NCI-H748 (cell line): ENCODE measurements around the gene CCNA2.

Experiments
- DNase-seq: peaks from one replicate; lab custom pipeline; 2025; ENCODE audit not compliant: unreplicated experiment; lab: John Stamatoyannopoulos, UW

Gene CCNA2

DNA sequence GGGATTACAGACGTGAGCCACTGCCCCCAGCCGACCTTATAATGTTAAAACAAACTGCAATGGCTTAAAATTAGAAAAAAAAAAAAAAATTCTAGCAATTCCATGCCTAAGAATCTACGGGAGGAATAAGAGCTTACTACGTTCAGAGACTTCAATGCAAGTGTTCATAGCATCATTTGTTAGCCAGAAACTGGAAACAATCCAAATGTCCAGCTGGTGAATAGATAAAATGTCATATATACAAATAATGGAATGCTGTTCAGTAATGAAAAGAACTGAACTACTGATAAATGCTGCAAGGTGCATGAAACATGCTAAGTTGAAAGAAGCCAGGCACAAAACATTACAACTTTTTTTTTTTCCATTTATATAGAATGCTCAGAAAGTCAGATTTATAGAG, 17.3 kb downstream of the CCNA2 start:
- DNase-seq = no peak

DNA sequence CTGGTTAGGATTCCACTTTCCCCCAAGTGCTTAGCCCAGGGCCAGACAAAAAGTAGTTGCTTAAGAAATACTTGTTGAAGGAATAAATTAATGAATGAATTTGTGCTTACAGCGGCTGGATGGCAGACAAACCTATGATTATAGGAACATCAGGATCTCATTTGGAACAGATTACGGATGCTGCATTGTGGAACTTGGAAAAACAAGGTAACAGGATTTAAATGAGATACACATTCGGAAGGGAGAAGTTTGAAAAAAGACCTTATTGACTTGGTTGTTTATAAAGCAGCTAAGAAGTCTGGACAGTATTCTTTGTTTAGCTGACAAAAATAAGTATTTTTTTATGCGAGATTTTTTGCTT, 22.0 kb downstream of the CCNA2 start:
- no peak for DNase-seq

DNA sequence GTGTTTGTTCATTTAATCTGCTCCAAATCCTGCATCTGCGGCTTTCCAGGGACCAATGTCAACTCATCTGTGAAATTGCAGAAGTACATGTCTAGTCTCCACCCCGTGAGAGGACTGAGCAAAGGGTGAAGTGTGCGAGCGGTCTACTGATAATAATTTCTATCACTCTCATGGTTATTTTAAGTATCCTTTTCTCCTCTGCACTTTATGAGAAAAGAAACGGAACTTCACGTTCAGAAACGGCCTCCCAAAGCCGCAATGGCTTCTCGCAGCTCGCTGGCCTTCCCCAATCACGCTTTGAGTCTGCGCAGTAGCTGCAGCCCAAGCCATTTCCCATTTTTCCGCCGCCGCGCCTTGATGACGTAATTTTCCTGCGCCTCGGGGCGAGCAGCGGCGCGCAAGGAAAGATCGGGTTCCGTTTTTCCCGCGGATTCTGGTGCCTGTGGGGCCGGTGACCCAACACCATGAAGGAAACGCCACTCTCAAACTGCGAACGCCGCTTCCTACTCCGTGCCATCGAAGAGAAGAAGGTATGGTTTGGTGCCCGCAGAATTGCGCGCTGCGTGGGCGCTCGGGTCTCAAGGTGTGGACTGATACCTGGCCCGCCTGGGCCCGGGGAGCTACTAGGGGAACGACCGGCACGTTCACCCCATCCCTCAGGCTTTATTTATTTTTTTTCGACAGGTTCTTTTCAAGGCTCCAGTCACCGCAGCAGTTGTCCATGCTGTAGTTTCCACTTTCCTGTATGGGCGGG, 22.5 kb downstream of the CCNA2 start, which contains the start of gene EXOSC9:
EXOSC9 (plus strand) TSS at position 363 of the 754 bp plus-strand sequence; CDS start at position 465, 102 bp downstream.
- DNase-seq = peak; percentile 91

DNA sequence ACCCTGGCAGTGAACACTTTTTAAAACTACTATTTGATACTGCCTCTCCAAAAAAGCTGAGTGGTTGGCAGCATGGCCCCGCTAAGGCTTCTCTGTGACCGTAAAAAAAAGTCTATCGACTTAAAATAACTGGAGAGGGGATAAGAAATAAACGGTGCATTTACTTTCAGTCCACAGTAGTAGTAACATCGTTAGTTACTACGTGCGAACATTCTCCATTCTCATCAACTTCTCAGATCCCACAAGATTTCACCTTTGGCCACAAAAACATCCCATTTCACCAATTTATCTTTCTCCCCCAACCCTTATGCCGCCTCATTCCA, 23.1 kb downstream of the CCNA2 start:
- no peak for DNase-seq

DNA sequence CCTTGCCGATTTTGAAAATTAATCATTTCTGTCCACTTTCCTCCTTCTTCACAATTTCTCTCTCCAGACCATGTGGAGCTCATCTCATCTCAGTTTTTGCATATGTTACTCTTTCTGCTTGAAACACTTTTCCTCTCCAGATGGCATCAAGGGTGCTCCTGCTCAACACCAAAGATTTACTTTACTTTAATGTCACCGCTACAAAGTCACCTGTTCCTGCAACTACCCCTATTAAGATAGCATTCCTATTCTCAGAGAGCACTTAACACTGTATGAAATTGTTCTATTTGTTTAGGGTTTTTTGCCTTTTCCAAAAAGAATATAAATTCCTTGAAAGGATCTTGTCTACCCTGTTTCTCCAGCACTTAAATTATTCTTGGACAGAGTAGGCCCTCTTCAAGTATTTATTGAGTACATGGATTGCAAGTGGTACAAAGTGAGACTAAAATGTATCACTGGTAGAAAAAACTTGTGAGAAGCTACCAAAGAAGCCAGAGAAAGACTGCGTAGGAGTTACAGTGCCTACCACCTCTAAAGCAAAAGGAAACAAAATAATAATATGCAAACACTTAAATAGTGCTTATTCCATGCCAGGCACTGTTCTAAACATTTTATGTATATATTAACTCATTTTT, 23.7 kb downstream of the CCNA2 start:
- DNase-seq = no peak

DNA sequence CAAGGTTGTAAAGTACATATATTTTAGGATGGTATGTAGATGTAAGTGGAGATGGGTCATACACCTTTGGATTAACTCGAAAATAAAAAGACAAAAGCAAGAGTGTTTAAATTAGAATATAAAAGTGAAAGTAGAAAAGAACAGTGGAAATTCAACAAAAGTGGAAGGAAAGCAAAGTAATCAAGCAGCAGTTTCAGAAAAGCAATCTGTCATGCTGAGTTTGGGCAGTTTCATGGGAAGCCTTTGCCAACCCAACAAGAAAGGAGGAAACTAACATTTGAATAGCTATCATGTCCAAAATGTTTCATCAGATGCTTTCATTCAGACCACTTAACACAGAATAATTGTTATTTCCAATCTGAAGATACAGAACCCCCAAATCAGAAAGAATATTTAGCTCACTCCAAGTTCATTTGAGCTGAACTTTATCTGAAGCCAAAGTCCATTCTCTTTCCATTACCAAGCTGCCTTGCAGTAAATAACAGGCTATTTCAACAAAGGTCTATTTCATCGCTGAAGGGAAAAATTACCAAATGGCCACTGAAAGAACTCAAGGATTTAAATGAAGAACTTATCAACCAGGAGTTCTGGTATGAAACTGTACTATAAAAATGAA, 24.4 kb downstream of the CCNA2 start:
- DNase-seq = no peak

DNA sequence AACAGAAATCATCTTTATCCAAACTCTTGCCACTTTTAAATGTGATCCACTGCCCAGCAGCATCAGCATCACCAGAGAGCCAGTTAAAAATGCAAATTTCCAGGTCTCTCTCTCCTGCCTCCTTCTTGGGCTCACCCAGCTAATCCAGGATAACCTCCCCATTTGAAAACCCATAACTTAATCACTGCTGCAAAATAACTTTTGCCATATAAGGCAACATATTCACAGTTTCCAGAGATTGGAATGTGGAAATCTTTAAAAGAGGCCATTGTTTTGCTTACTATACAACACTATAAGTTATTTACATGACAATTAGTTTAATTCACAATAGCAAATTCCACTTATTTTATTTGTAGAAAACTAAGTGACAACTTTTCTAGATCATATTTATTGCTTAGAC, 27.4 kb downstream of the CCNA2 start:
- DNase-seq = no peak

DNA sequence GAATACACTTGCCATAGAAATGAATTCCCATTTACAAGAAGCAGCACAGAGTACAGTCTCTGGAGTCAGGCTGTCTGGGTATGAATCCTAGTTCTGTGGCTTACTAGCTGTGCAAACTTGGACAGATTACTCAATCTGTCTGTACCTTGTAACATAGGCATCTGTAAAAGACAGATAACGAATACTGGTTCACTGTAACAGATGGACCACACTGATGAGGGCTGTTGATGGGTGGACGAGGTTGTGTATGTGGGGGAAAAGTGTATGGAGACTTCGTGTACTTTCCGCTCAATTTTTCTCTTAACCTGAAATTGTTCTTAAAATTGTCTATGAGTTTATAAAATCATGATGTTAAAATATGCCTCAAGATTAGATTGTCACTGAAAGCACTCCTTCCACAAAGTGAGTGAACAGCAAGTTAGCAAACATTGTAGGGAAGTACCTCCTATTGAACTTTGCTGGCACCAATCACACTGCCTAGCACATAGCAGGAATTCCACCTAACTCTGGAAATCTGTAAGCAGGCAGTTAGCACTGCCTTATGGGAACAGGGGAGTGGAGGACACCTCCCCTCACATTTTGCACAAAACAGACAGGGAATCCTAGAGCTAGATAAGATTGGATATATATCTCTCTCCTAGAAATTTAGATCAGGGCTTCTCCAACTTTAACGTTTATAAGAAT, 29.0 kb downstream of the CCNA2 start:
- DNase-seq = no peak

DNA sequence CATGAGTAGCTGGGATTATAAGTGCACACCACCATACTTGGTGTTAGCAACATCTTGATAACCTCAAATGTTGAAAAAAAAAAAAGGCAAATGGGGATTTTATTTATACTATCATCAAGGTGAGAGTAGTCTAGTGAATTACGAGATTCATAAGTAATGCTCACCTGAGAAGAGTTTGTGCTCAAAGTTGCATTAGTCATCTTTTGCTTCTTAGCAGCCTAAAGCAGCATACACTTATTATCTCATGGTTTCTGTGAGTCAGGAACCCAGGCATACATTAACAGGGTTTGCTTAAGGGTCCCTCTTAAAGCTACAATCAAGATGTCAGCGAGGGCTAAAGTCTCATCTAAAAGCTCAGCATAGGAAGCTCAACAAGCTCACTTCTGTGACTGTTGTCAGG, 30.7 kb downstream of the CCNA2 start:
- DNase-seq = no peak

DNA sequence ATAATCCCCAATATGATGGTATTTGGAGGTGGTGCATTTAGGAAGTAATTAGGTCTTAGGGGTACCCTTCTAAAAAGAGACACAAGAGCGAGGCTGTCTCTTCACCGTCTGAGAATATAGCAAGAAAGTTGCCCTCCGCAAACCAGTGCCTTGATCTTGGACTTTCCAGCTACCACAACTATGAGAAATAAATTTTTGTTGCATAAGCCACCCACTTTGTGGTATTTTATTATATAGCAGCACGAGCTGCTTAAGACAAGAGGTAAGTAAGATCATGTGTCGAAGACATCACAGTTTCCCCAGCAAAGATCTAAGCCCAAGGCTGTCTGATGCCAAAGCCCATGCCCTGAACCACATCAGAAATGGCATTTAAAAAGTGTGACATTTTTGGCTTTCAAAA, 32.2 kb downstream of the CCNA2 start:
- DNase-seq = no peak

DNA sequence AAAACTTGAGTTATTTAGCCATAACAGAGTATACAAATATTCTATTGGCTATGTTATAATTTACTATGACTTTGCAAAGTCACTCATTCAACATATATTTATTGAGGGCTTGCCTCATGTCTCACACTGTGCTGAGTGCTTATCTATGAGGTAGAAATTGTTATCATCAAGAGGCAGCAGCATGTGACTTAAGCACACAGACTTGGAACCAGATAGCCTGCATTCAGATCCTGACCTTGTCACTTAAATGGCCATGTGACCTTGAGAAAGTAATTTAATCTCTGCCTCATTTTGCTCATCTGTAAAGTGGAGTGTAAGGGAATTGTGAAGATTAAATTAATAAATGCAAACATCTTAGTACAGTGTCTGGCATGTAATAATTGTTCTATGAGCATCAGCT, 32.7 kb downstream of the CCNA2 start:
- no peak for DNase-seq

DNA sequence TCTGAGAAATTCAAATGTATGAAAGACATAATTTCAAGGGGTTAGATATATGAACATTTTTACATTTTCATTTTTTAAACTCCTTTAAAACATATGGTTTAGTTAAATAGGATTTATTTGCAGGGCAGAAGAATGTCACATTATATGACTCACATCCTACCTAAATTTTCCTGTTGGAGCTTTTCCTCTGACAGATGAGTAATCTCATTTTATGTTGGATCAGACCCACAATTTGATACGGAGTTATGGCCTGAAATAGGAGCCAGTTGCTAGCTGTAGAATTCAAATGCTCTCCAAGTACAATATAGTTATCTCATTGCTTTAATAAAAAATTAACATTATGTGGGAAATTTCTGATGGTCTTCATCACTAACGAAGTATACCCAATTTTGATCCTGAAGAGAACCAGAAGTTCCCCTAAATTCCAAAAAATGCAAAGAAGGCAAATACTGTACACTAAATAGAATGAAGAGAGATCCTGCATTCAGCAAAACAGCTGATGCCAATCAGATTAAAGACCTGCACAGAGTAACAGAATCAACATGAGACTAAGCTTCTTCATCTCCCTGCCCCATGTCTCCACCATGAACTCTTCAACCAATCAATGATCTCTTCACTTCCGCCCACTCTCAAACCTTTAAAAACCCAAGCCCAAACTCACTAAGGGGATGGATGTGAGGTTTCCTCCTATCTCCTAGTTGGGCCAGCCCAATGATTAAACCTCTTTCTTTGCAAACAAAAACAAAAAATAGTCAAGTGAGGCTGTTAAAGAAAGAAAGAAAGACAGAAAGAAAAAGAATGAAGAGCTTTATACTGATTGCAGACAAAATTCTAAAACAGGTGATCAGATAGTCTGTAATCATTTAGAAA, 33.5 kb downstream of the CCNA2 start:
- no peak for DNase-seq

DNA sequence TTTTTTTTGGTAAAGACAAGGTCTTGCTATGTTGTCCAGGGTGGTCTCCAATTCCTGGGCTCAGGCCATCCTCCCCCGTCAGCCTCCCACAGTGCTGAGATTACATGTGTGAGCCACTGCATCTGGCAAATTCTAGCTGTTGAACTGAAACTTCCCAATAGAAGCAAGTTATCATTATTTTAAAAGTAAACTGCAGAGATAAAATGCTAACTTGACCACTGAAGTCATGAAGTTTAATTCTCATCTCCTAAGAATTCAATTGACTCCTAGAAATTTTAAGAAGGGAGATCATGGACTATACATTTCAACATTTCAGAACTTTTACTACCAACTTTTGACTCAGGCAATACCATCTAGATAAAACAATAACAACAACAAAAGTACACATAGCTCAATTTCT, 34.2 kb downstream of the CCNA2 start:
- no peak for DNase-seq

DNA sequence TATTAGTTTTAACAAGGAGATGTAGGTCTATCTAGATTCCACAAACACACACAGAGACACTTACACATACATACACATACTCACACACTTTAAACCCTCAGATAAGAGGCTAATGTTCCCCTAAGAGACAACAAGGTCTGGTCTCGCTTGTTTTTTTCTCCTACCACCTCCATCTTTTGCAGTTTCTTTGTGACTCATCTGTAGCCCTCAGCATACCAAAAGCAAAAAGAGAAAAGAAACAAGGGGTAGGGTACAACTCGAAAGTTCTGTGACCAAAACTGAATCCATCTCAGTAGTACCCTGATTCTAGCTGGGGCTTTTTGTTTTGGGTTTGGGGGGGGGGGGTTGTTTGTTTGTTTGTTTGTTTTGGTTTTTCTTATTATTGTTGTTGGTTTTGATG, 34.8 kb downstream of the CCNA2 start:
- no peak for DNase-seq

DNA sequence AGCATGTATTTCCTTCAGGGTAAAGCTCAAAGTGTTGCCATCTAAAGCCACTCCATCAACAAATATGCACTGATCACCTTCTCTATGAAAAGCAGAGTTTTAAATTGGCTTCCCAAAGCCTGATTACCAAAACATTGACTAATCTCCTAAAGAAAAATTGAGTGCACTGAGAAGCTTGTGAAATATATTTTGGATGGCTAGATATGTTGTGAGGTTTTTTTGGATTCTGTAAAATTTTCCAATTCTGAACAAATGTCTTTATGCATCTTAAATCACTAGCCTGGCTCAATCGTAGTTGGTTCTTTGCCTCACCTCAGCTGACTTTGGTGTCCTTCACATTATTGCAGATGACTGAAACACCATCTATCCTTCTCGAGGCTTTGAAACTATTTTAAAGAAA, 37.5 kb downstream of the CCNA2 start:
- DNase-seq = no peak

DNA sequence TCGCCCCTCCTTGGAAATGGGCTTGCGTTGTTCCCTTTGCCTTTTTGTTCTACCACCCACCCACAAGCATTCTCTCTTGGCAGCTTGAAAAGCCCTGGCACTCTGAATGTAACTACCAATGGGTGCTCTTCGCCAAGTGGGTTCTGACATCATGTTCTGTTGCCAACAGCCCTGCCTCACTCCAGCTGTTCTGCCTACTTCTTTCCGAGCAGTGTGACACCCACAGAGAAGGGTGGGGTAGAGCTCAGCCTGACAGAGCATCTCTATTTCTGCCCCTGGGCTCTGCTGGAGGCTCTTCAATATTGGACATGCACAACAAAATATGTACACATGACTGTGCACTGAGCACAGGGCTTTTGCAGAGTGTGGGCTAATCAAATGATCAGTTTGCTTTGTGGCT, 38.2 kb downstream of the CCNA2 start:
- no peak for DNase-seq

DNA sequence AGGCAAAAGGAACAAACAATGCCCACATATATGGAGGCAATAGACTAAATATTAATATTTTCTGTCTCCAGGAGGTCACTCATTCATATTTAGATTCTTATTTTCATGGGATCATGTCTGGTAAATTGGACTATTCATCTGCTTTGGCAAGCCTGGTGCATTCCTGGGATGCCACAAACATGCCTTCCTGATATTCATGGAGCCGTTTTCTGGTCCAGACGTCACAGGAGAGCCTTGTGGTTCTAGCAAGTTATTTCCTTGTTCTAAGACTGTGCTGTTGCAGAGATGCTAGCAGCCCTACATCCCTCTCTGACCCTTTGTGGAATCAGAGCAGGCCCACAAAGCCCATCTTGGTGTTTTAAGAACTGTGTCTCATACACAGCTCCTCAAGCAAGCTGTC, 38.7 kb downstream of the CCNA2 start:
- no peak for DNase-seq

DNA sequence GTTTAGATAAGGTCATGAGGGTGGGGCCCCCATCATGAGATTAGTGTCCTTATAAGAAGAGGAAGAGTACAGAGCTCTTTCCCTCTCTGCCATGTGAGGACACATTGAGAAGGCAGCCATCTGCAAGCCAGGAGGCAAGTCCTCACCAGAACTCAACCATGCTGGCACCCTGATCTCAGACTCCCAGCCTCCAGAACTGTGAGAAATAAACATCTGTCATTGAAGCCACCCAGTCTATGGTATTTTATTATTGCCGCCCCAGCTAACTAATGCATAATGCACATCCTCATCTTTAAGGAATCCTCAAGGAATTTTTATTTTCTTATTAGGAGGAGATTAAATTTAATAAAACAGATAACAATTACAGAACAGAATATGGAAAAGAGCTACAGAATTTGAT, 39.3 kb downstream of the CCNA2 start:
- no peak for DNase-seq

DNA sequence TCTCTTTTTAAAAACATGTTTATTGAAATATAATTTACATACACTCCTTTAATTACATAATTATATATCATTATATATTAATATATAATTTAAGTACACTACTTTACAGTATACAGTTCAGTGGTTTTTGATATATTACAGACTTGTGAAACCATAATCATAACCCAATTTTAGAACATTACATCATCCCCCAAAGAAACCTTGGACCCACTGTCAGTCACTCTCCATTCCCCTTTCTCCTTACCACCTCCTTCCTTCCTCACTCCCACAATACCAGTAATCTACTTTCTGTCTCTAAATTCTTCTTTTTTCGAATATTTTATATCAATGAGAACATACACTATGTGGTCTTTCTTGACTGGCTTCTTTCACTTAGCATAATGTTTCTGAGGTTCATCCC, 40.5 kb downstream of the CCNA2 start:
- no peak for DNase-seq

DNA sequence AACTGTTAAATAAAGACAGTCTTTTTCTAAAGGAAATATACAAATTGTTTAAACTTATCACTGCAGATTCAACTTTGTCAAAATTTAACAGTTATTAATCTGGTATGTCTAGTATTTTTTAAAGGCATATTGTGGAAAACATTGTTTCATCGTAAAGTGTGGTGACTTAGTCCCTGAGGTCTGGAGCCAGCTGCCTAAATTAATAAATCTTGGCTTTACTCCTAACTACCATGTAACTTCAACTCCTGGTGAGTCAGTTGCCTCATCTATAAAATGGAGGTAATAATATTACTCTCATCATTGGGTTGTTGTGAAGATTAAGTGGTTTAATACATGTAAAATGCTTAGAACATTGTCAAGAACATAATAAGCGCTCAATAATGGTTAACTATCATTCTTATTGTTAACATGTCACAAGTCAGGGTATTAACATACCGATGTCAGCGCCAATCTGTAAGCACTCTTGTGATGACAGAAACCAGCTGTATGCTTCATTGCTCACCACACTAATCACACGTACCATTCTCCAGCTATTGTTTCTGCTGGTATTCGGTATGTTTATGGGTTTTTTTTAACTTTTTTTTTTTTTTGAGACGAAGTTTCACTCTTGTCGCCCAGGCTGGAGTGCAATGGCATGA, 44.6 kb downstream of the CCNA2 start:
- DNase-seq = no peak

DNA sequence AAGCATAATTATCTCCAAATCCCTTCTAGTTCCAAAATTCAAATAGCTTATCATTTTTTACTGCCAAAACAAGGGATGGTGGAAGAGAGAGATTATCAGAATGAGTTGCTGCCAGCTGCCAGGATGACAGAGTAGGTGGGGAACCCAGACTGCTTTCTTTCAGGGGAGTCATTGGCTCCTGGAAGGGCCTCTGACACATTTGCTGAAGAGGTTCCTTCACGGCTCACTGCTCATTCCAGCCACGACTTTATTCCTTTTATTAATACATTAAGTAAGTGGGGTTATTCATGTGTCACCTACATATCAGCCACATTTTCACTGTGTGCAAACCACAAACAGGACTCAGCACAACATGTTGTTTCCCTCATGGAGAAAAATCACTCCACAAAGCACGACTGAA, 46.1 kb downstream of the CCNA2 start:
- no peak for DNase-seq
